NCI-H345 treated with DMSO at 0.1 percent for 48 hours (cell line): ENCODE data around the gene ANTXRL.
"Not testable (repeated sequence)": the region's sequence is repeated elsewhere in the genome, so short reads cannot be mapped to it uniquely, and the experiment has no call there.

Source experiments
- DNase-seq: peaks from one replicate; lab custom pipeline; 2025; ENCODE audit not compliant: unreplicated experiment; lab: John Stamatoyannopoulos, UW

The ANTXRL gene

GRCh38 chr10:46306516-46307184, 19.9 kb downstream of the ANTXRL start:
- DNase-seq, result no peak

- DNase-seq, result no peak
Measured at GRCh38 chr10:46307281-46308112, 20.7 kb downstream of the ANTXRL start.

- DNase-seq, result no peak
Measured at GRCh38 chr10:46308113-46308415, 21.3 kb downstream of the ANTXRL start.

- DNase-seq, result no peak
Measured at GRCh38 chr10:46308666-46309450, 22.1 kb downstream of the ANTXRL start.

- no peak for DNase-seq
Measured at GRCh38 chr10:46309511-46310142, 22.8 kb downstream of the ANTXRL start.

- no peak for DNase-seq
Measured at GRCh38 chr10:46310143-46310514, 23.3 kb downstream of the ANTXRL start.

- DNase-seq, result no peak
Measured at GRCh38 chr10:46310851-46311250, 24.1 kb downstream of the ANTXRL start.

GRCh38 chr10:46311501-46311951, 24.7 kb downstream of the ANTXRL start:
- no peak for DNase-seq

- not testable (repeated sequence) for DNase-seq
Measured at GRCh38 chr10:46311961-46312431, 25.2 kb downstream of the ANTXRL start.

GRCh38 chr10:46312953-46313352, 26.2 kb downstream of the ANTXRL start:
- no peak for DNase-seq

- no peak for DNase-seq
Measured at GRCh38 chr10:46314071-46314470, 27.3 kb downstream of the ANTXRL start.

- not testable (repeated sequence) for DNase-seq
Measured at GRCh38 chr10:46315071-46315860, 28.5 kb downstream of the ANTXRL start.

- no peak for DNase-seq
Measured at GRCh38 chr10:46317370-46317769, 30.6 kb downstream of the ANTXRL start.

- DNase-seq, result no peak
Measured at GRCh38 chr10:46317889-46318288, 31.1 kb downstream of the ANTXRL start.

- DNase-seq, result no peak
Measured at GRCh38 chr10:46318799-46319198, 32.0 kb downstream of the ANTXRL start.

GRCh38 chr10:46319389-46319788, 32.6 kb downstream of the ANTXRL start:
- DNase-seq, result no peak

GRCh38 chr10:46321770-46322169, 35.0 kb downstream of the ANTXRL start:
- no peak for DNase-seq

GRCh38 chr10:46323176-46323575, 36.4 kb downstream of the ANTXRL start:
- DNase-seq, result no peak

- no peak for DNase-seq
Measured at GRCh38 chr10:46325021-46325420, 38.2 kb downstream of the ANTXRL start.

GRCh38 chr10:46326066-46326465, 39.3 kb downstream of the ANTXRL start:
- no peak for DNase-seq
